K562 (cell line): ENCODE results near the gene CNOT6. TPM values are rescaled to one million over a fixed set of nuclear protein-coding genes. Genes with fewer than 3 reads are reported as not detected.

Experiments used
- ATAC-seq: fragments of 200-7000 bp; cut with Tn5 transposase; 3 replicates; pipeline ENCODE4 v1.9.1; 2020; ENCODE audit warnings: moderate library complexity
- BruUV-seq: library from RNA; stranded (reverse); fragments of 400-500 nt; replicated peaks from 2 replicates; lab custom pipeline; 2021; lab: Mats Ljungman, UMichigan
- CTCF ChIA-PET: fragments of 300-600 bp; formaldehyde crosslinking; extraction: SDS; loops from one replicate; lab custom pipeline; 2021; ENCODE audit warnings: low intra/inter-chr PET ratio; lab: Yijun Ruan, JAX
- POLR2A ChIA-PET: fragments of 300-600, 350-650 bp; sonication (Branson Sonifier 250); formaldehyde crosslinking; extraction: SDS; loops from one replicate; lab custom pipeline; 2021; ENCODE audit warnings: antibody characterized with exemption, inconsistent platforms; lab: Yijun Ruan, JAX
- DNase-seq, 4 experiments: peaks; one replicate each; pipeline versions ENCODE4 v3.0.0 to v3.0.0-alpha.2; 2011 to 2018; ENCODE audit warnings: low spot score in 3 of 4, mixed read lengths in 3 of 4; ENCODE audit errors: extremely low read depth in 1 of 4
- FAIRE-seq: peaks from 2 replicates; lab custom pipeline; 2011; peaks lifted over from hg19 to GRCh38; lab: Jason Lieb, UNC
- H2AFZ ChIP-seq: 2 replicates; pipeline ENCODE4 v1.6.0; 2011; ENCODE audit warnings: low read depth, low read length, control low read depth, inconsistent platforms
- H3K27ac ChIP-seq: fragments of 200-600 bp; 3 replicates; pipeline ENCODE4 v1.8.0; 2011; ENCODE audit warnings: low read depth, mild to moderate bottlenecking, control low read depth, inconsistent platforms, low read length, moderate library complexity, mixed read lengths; ENCODE audit errors: extremely low read depth
- H3K27me3 ChIP-seq, 2 experiments: fragments of 300-600 bp in 1 of 2; 2 replicates in 1 of 2; 3 replicates in 1 of 2; pipeline versions ENCODE4 v1.6.0 to v1.8.0; 2011; ENCODE audit warnings: inconsistent platforms in 2 of 2, low read length in 2 of 2, mild to moderate bottlenecking in 1 of 2, mixed read lengths in 1 of 2, moderate library complexity in 1 of 2; ENCODE audit not compliant: control insufficient read depth in 2 of 2, insufficient read depth in 2 of 2
- H3K36me3 ChIP-seq: fragments of 300-600 bp; 3 replicates; pipeline ENCODE4 v1.8.0; 2011; ENCODE audit warnings: mild to moderate bottlenecking, low read length, inconsistent platforms; ENCODE audit not compliant: control insufficient read depth, insufficient read depth
- H3K4me1 ChIP-seq, 2 experiments: fragments of 200-600 bp in 1 of 2; replicated peaks in 1 of 2; 2 replicates in 1 of 2; 3 replicates in 1 of 2; pipeline versions ENCODE4 v1.5.1 to v1.8.0; 2011; ENCODE audit warnings: inconsistent platforms in 2 of 2, low read length in 2 of 2, mild to moderate bottlenecking in 1 of 2, mixed read lengths in 1 of 2, moderate library complexity in 1 of 2; ENCODE audit not compliant: control insufficient read depth in 2 of 2, insufficient read depth in 2 of 2
- H3K4me2 ChIP-seq: 2 replicates; pipeline ENCODE4 v1.6.1; 2011; ENCODE audit warnings: low read length, control low read depth, inconsistent platforms, mixed read lengths; ENCODE audit not compliant: insufficient read depth
- H3K4me3 ChIP-seq: fragments of 200-600 bp; sonication (generic), shearing (Covaris generic); 2 replicates; pipeline ENCODE4 v1.5.1; 2016; ENCODE audit warnings: control low read depth, inconsistent platforms
- H3K79me2 ChIP-seq: fragments of 200-600 bp; 3 replicates; pipeline ENCODE4 v1.8.0; 2011; ENCODE audit warnings: low read length, inconsistent platforms; ENCODE audit not compliant: control insufficient read depth, insufficient read depth
- H3K9ac ChIP-seq, 2 experiments: 2 replicates each; pipeline versions ENCODE4 v1.6.0 to v1.6.1; 2011; ENCODE audit warnings: low read depth in 2 of 2, low read length in 2 of 2, control low read depth in 1 of 2, inconsistent platforms in 1 of 2, mild to moderate bottlenecking in 1 of 2, mixed read lengths in 1 of 2; ENCODE audit not compliant: insufficient read depth in 1 of 2
- H3K9me1 ChIP-seq: one replicate; pipeline ENCODE4 v1.6.0; 2011; ENCODE audit warnings: inconsistent platforms, mild to moderate bottlenecking, low read length, moderate library complexity; ENCODE audit not compliant: control insufficient read depth, insufficient read depth
- H3K9me3 ChIP-seq: replicated peaks from 2 replicates; pipeline ENCODE4 v1.5.1; 2011; ENCODE audit warnings: low read depth, low read length, inconsistent platforms; ENCODE audit not compliant: control insufficient read depth, insufficient read depth
- H4K20me1 ChIP-seq: replicated peaks from 2 replicates; pipeline ENCODE4 v1.6.1; 2011; ENCODE audit warnings: low read length, inconsistent platforms, mixed read lengths; ENCODE audit not compliant: control insufficient read depth, insufficient read depth
- ZNF695 ChIP-seq: fragments of 450-650 bp; formaldehyde crosslinking; IDR thresholded peaks from 2 replicates; pipeline ENCODE4 v1.4.0; 2020; ENCODE audit warnings: mild to moderate bottlenecking, moderate library complexity
- WGBS: fragments of 100-300 bp; shearing (Covaris generic); methylation state at CpG from one replicate; pipeline ENCODE4 v1.1.6; 2016; ENCODE audit warnings: low coverage, mixed read lengths; ENCODE audit not compliant: insufficient coverage; ENCODE audit errors: missing lambda C conversion rate; 5-methylcytosine and 5-hydroxymethylcytosine counted together
- in situ Hi-C: fragments of 300-500 bp; cut with MboI; formaldehyde crosslinking; loops from 4 replicates; pipeline ENCODE4 v1.15.0; 2018; ENCODE audit warnings: inconsistent platforms, mixed read lengths
- intact Hi-C: fragments of 100-400 bp; cut with micrococcal nuclease; formaldehyde crosslinking; loops from 2 replicates; pipeline ENCODE4 v1.14.2; 2022
- polyA plus RNA-seq, 8 experiments: library from polyadenylated mRNA; depleted of rRNA in 4 of 8; stranded (reverse) in 5 of 8; unstranded in 3 of 8; fragments of >200 nt; fragmentation: Nextera tagmentation in 2 of 8; fragmentation: Illumina TruSeq in 1 of 8; extraction: Ambion mirVana in 2 of 8; extraction: Trizol in 1 of 8; gene quantifications; 2 replicates each; pipeline versions ENCODE4 v1.2.1 to v1.2.3, GENCODE V29; 2011 to 2014; ENCODE audit warnings: inconsistent platforms in 1 of 8, missing spikeins in 1 of 8
- total RNA-seq, 7 experiments: library from RNA; depleted of rRNA in 6 of 7; stranded (reverse); fragments of >200 nt in 6 of 7; fragmentation: Illumina TruSeq in 2 of 7; extraction: Trizol in 2 of 7; gene quantifications; 2 replicates each; pipeline versions ENCODE4 v1.2.1 to v1.2.3, GENCODE V29; 2011 to 2021; ENCODE audit warnings: low replicate concordance in 1 of 7
- TF ChIP-seq, protein P1 (sequence below), 3 experiments: IDR thresholded peaks in 2 of 3; conservative IDR thresholded peaks in 1 of 3; 2 replicates each; pipeline ENCODE4 v1.5.1; 2011 to 2012; ENCODE audit warnings: low read length in 3 of 3, mild to moderate bottlenecking in 3 of 3, control low read depth in 2 of 3, improper control_type of control experiment in 1 of 3, inconsistent platforms in 1 of 3, low read depth in 1 of 3, mixed read lengths in 1 of 3, moderate library complexity in 1 of 3; ENCODE audit not compliant: insufficient read depth in 2 of 3
- TF ChIP-seq, protein P2 (sequence below), 2 experiments: fragments of 450-650 bp; formaldehyde crosslinking in 1 of 2; IDR thresholded peaks; 2 replicates each; pipeline versions ENCODE4 v1.4.0 to v1.6.1; 2014 to 2020; ENCODE audit warnings: mild to moderate bottlenecking in 2 of 2, borderline replicate concordance in 1 of 2, low read depth in 1 of 2

The CNOT6 gene
- total and polyA plus RNA-seq, 9 of the 15 experiments (the other 6 are each of a cell fraction or from before 2014, with no cell fraction given): 4.9 to 32.4 (median 14.0) TPM

DNA sequence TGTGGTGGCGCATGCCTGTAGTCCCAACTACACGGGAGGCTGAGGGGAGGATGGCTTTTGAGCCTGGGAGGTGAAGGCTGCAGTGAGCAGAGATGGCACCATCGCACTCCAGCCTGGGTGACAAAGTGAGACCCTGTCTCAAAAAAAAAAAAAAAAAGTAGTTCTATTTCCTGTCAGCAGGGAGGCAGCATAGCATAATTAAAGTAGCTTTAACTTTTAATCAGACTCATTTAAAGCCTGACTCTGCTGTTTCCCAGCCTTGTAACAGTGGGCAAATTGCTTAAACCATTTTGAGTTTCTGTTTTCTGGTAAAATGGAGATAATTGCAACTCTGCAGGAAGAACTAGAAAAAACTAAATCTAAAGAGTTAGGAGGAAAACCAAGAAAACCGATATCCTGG, 31.2 kb downstream of the CNOT6 start:
- Histone ChIP-seq H3K4me3 (no peak overlapping the region), H3K27me3 (no peaks in the 10 kb centered on the region), H3K4me2 (no peak overlapping the region), H3K27ac (no peak overlapping the region), H3K36me3 (peaks cover 30% of the 10 kb centered on the region; the same call in 2 of the 3 replicates), H2AFZ (no peak overlapping the region), H3K9ac (no peak overlapping the region), H3K4me1 (peaks cover 0 to 11% of the 10 kb centered on the region in 2 experiments; a peak in 3 of 5 replicates), H3K9me3 (no peaks in the 10 kb centered on the region), H4K20me1 (peaks cover 13% of the 10 kb centered on the region), H3K9me1 (no peaks in the 10 kb centered on the region), H3K79me2 (peaks cover 81% of the 10 kb centered on the region)
- DNase-seq (no peak), FAIRE-seq (no peak), ATAC-seq (0 out of 3 replicates have a peak, but pooled peaks have one; percentile 28)
- TF ChIP-seq, protein P1, sequence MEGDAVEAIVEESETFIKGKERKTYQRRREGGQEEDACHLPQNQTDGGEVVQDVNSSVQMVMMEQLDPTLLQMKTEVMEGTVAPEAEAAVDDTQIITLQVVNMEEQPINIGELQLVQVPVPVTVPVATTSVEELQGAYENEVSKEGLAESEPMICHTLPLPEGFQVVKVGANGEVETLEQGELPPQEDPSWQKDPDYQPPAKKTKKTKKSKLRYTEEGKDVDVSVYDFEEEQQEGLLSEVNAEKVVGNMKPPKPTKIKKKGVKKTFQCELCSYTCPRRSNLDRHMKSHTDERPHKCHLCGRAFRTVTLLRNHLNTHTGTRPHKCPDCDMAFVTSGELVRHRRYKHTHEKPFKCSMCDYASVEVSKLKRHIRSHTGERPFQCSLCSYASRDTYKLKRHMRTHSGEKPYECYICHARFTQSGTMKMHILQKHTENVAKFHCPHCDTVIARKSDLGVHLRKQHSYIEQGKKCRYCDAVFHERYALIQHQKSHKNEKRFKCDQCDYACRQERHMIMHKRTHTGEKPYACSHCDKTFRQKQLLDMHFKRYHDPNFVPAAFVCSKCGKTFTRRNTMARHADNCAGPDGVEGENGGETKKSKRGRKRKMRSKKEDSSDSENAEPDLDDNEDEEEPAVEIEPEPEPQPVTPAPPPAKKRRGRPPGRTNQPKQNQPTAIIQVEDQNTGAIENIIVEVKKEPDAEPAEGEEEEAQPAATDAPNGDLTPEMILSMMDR (IDR thresholded peaks at IDR 0.05 in 2 of 3, conservative IDR thresholded peaks at IDR 0.05 in 1 of 3; ENCODE audit: insufficient read depth in 2 of 3, low read depth in 1 of 3, low read length in 3 of 3): peak in 2 of 3 experiments; percentile 18 to 35; a peak in 2 of 6 replicates
- TF ChIP-seq, protein P2, sequence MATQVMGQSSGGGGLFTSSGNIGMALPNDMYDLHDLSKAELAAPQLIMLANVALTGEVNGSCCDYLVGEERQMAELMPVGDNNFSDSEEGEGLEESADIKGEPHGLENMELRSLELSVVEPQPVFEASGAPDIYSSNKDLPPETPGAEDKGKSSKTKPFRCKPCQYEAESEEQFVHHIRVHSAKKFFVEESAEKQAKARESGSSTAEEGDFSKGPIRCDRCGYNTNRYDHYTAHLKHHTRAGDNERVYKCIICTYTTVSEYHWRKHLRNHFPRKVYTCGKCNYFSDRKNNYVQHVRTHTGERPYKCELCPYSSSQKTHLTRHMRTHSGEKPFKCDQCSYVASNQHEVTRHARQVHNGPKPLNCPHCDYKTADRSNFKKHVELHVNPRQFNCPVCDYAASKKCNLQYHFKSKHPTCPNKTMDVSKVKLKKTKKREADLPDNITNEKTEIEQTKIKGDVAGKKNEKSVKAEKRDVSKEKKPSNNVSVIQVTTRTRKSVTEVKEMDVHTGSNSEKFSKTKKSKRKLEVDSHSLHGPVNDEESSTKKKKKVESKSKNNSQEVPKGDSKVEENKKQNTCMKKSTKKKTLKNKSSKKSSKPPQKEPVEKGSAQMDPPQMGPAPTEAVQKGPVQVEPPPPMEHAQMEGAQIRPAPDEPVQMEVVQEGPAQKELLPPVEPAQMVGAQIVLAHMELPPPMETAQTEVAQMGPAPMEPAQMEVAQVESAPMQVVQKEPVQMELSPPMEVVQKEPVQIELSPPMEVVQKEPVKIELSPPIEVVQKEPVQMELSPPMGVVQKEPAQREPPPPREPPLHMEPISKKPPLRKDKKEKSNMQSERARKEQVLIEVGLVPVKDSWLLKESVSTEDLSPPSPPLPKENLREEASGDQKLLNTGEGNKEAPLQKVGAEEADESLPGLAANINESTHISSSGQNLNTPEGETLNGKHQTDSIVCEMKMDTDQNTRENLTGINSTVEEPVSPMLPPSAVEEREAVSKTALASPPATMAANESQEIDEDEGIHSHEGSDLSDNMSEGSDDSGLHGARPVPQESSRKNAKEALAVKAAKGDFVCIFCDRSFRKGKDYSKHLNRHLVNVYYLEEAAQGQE (IDR thresholded peaks at IDR 0.05; ENCODE audit: borderline replicate concordance): peak; percentile 21; the same call in 1 of the 2 replicates
- TF ChIP-seq, protein P2 (CRISPR knock-in tag; IDR thresholded peaks at IDR 0.05; ENCODE audit: low read depth): no peak
- TF ChIP-seq ZNF695: no peak
- WGBS: 86% methylated on average over 4 of the region's 4 CpGs
- ChIA-PET POLR2A (interaction anchor here (0.6 kb wide), 1 partner anchor 15 kb away, joined by 4 read pairs; no protein-coding TSS in a partner anchor), CTCF (no interaction called here)
- in situ Hi-C loops (no loop called here), intact Hi-C loops (loop anchor here (1.0 kb wide), 1 partner anchor 81 kb away; no protein-coding TSS in a partner anchor)
- no TSS peak for BruUV-seq
